ENCODE data around the gene ACTN2.
"Not testable (repeated sequence)": the region's sequence is repeated elsewhere in the genome, so short reads cannot be mapped to it uniquely, and the experiment has no call there.

ACTN2 gene

GRCh38 chr1:236685917-236686814 lies at the start of gene ACTN2:
TSS of gene ACTN2 (plus strand) at chr1:236686499. CDS start at chr1:236686674, 175 bp downstream.
- peak; percentile 10 to 18 (median 17) for DNase-seq (ENCODE audit: low read depth in 2 of 3, low spot score in 1 of 3)

GRCh38 chr1:236638945-236639344 lies 47.4 kb upstream of the ACTN2 start:
- DNase-seq (ENCODE audit: low read depth in 2 of 3, low spot score in 1 of 3): no peak

GRCh38 chr1:236639686-236640085 lies 46.6 kb upstream of the ACTN2 start:
- DNase-seq (ENCODE audit: low read depth in 2 of 3, low spot score in 1 of 3): no peak

- no peak for DNase-seq (ENCODE audit: low read depth in 2 of 3, low spot score in 1 of 3)
These were observed 43.5 kb upstream of the ACTN2 start for GRCh38 chr1:236642763-236643162.

- DNase-seq (ENCODE audit: low read depth in 2 of 3, low spot score in 1 of 3): no peak
These were observed 41.2 kb upstream of the ACTN2 start for GRCh38 chr1:236645016-236645680.

- no peak for DNase-seq (ENCODE audit: low read depth in 2 of 3, low spot score in 1 of 3)
These were observed 31.8 kb upstream of the ACTN2 start for GRCh38 chr1:236654511-236654910.

- DNase-seq (ENCODE audit: low read depth in 2 of 3, low spot score in 1 of 3): no peak
These were observed 31.3 kb upstream of the ACTN2 start for GRCh38 chr1:236654957-236655356.

- no peak for DNase-seq (ENCODE audit: low read depth in 2 of 3, low spot score in 1 of 3)
These were observed 28.9 kb upstream of the ACTN2 start for GRCh38 chr1:236657398-236657797.

GRCh38 chr1:236659792-236660587 lies 26.3 kb upstream of the ACTN2 start:
- no peak for DNase-seq (ENCODE audit: low read depth in 2 of 3, low spot score in 1 of 3)

- DNase-seq (ENCODE audit: low read depth in 2 of 3, low spot score in 1 of 3): no peak
These were observed 22.4 kb upstream of the ACTN2 start for GRCh38 chr1:236663934-236664333.

- DNase-seq (ENCODE audit: low read depth in 2 of 3, low spot score in 1 of 3): not testable (repeated sequence)
These were observed 17.4 kb upstream of the ACTN2 start for GRCh38 chr1:236668909-236669308.

- no peak for DNase-seq (ENCODE audit: low read depth in 2 of 3, low spot score in 1 of 3)
These were observed 16.2 kb upstream of the ACTN2 start for GRCh38 chr1:236670060-236670459.

GRCh38 chr1:236673289-236673919 lies 12.9 kb upstream of the ACTN2 start:
- no peak for DNase-seq (ENCODE audit: low read depth in 2 of 3, low spot score in 1 of 3)

- DNase-seq (ENCODE audit: low read depth in 2 of 3, low spot score in 1 of 3): no peak
These were observed 8.6 kb upstream of the ACTN2 start for GRCh38 chr1:236677641-236678235.

- DNase-seq (ENCODE audit: low read depth in 2 of 3, low spot score in 1 of 3): no peak
These were observed 5.1 kb upstream of the ACTN2 start for GRCh38 chr1:236681219-236681618.

- no peak for DNase-seq (ENCODE audit: low read depth in 2 of 3, low spot score in 1 of 3)
These were observed 938 bp upstream of the ACTN2 start for GRCh38 chr1:236685205-236685916.

- no peak for DNase-seq (ENCODE audit: low read depth in 2 of 3, low spot score in 1 of 3)
These were observed 489 bp downstream of the ACTN2 start for GRCh38 chr1:236686815-236687160.

GRCh38 chr1:236687273-236687672 lies 974 bp downstream of the ACTN2 start:
- DNase-seq (ENCODE audit: low read depth in 2 of 3, low spot score in 1 of 3): no peak

- DNase-seq (ENCODE audit: low read depth in 2 of 3, low spot score in 1 of 3): no peak
These were observed 2.4 kb downstream of the ACTN2 start for GRCh38 chr1:236688705-236689104.

Data from stimulated activated CD4-positive, alpha-beta T cell treated with anti-CD3 and anti-CD28 coated beads, Interleukin-12 subunit alpha, Interleukin-12 subunit beta, amount 100 ng/mL, for 48 hours (primary cell).